ENCODE measurements around the gene STK32A. TPM values are rescaled to one million over a fixed set of nuclear protein-coding genes. Genes with fewer than 3 reads are reported as not detected.

Gene STK32A
- total and polyA plus RNA-seq, 3 experiments from 2014 or later: not detected

GRCh38 chr5:147375151-147375550 lies 140.3 kb downstream of the STK32A start:
- no peaks in the 10 kb centered on the region for H3K9me3 ChIP-seq (ENCODE audit: low read length)
- CTCF ChIA-PET: no interaction called here
- Mint-ChIP-seq H3K9me3 (peaks cover 0 to 11% (median 7%) of the 10 kb centered on the region in 5 donors), H3K27me3 (peaks cover 5 to 7% of the 10 kb centered on the region in 2 donors), H3K27ac (no peak overlapping the region), H3K36me3 (peaks cover 0 to 3% (median 0%) of the 10 kb centered on the region in 3 donors), H3K4me1 (no peaks in the 10 kb centered on the region), H3K4me3 (no peak overlapping the region)
- no peaks in the 10 kb centered on the region for H3K4me1 ChIP-seq (ENCODE audit: insufficient read depth, low read length)
- no peaks in the 10 kb centered on the region for H3K36me3 ChIP-seq (ENCODE audit: insufficient read depth, low read length)
- no peak for DNase-seq
- no peak overlapping the region for H3K4me3 ChIP-seq (ENCODE audit: low read length)
- H3K27me3 ChIP-seq (ENCODE audit: insufficient read depth, low read length, poor library complexity, severe bottlenecking): no peaks in the 10 kb centered on the region
- POLR2A ChIA-PET: no interaction called here
- H3K27ac ChIP-seq (ENCODE audit: low read depth, low read length): no peak overlapping the region

GRCh38 chr5:147377682-147378081 lies 142.9 kb downstream of the STK32A start:
- peaks cover 0 to 3% (median 0%) of the 10 kb centered on the region in 3 donors for H3K36me3 Mint-ChIP-seq

GRCh38 chr5:147381555-147381954 lies 146.7 kb downstream of the STK32A start:
- no peaks in the 10 kb centered on the region for H3K4me1 Mint-ChIP-seq

More at GRCh38 chr5:147377682-147378081, 142.9 kb downstream of the STK32A start:
- H3K4me3 ChIP-seq (ENCODE audit: low read length): no peak overlapping the region
- ChIA-PET CTCF (no interaction called here), POLR2A (no interaction called here)
- Mint-ChIP-seq H3K4me3 (no peak overlapping the region), H3K27me3 (peaks cover 6 to 13% of the 10 kb centered on the region in 2 donors), H3K9me3 (peaks cover 0 to 17% (median 7%) of the 10 kb centered on the region in 5 donors), H3K4me1 (no peaks in the 10 kb centered on the region), H3K27ac (no peak overlapping the region)
- H3K36me3 ChIP-seq (ENCODE audit: insufficient read depth, low read length): no peaks in the 10 kb centered on the region
- H3K9me3 ChIP-seq (ENCODE audit: low read length): no peaks in the 10 kb centered on the region
- H3K27ac ChIP-seq (ENCODE audit: low read depth, low read length): no peak overlapping the region
- no peak for DNase-seq
- no peaks in the 10 kb centered on the region for H3K4me1 ChIP-seq (ENCODE audit: insufficient read depth, low read length)
- H3K27me3 ChIP-seq (ENCODE audit: insufficient read depth, low read length, poor library complexity, severe bottlenecking): no peaks in the 10 kb centered on the region

GRCh38 chr5:147382776-147383175 lies 147.9 kb downstream of the STK32A start:
- Mint-ChIP-seq H3K4me3 (no peak overlapping the region), H3K27me3 (peaks cover 5 to 19% of the 10 kb centered on the region in 2 donors), H3K27ac (no peak overlapping the region), H3K9me3 (peaks cover 0 to 17% (median 7%) of the 10 kb centered on the region in 5 donors), H3K36me3 (peaks cover 0 to 3% (median 0%) of the 10 kb centered on the region in 3 donors), H3K4me1 (no peaks in the 10 kb centered on the region)
- Histone ChIP-seq H3K4me3 (ENCODE audit: low read length) (no peak overlapping the region), H3K27ac (ENCODE audit: low read depth, low read length) (no peak overlapping the region), H3K36me3 (ENCODE audit: insufficient read depth, low read length) (no peaks in the 10 kb centered on the region), H3K27me3 (ENCODE audit: insufficient read depth, low read length, poor library complexity, severe bottlenecking) (no peaks in the 10 kb centered on the region), H3K9me3 (ENCODE audit: low read length) (no peaks in the 10 kb centered on the region), H3K4me1 (ENCODE audit: insufficient read depth, low read length) (no peaks in the 10 kb centered on the region)
- POLR2A ChIA-PET: no interaction called here
- CTCF ChIA-PET: no interaction called here
- no peak for DNase-seq

More at GRCh38 chr5:147381555-147381954, 146.7 kb downstream of the STK32A start:
- no peak overlapping the region for H3K27ac Mint-ChIP-seq
- H3K27me3 Mint-ChIP-seq: peaks cover 7 to 12% of the 10 kb centered on the region in 2 donors
- Histone ChIP-seq H3K4me1 (ENCODE audit: insufficient read depth, low read length) (no peaks in the 10 kb centered on the region), H3K36me3 (ENCODE audit: insufficient read depth, low read length) (no peaks in the 10 kb centered on the region), H3K4me3 (ENCODE audit: low read length) (no peak overlapping the region), H3K9me3 (ENCODE audit: low read length) (no peaks in the 10 kb centered on the region), H3K27me3 (ENCODE audit: insufficient read depth, low read length, poor library complexity, severe bottlenecking) (no peaks in the 10 kb centered on the region), H3K27ac (ENCODE audit: low read depth, low read length) (no peak overlapping the region)
- POLR2A ChIA-PET: no interaction called here
- CTCF ChIA-PET: no interaction called here
- H3K4me3 Mint-ChIP-seq: no peak overlapping the region
- H3K9me3 Mint-ChIP-seq: peaks cover 0 to 17% (median 7%) of the 10 kb centered on the region in 5 donors
- no peak for DNase-seq
- H3K36me3 Mint-ChIP-seq: peaks cover 0 to 3% (median 0%) of the 10 kb centered on the region in 3 donors

GRCh38 chr5:147384346-147385193 lies 149.7 kb downstream of the STK32A start:
- peaks cover 9 to 24% of the 10 kb centered on the region in 2 donors for H3K27me3 Mint-ChIP-seq
- no peak overlapping the region for H3K4me3 Mint-ChIP-seq
- Histone ChIP-seq H3K4me3 (ENCODE audit: low read length) (no peak overlapping the region), H3K27ac (ENCODE audit: low read depth, low read length) (no peak overlapping the region), H3K27me3 (ENCODE audit: insufficient read depth, low read length, poor library complexity, severe bottlenecking) (no peaks in the 10 kb centered on the region), H3K36me3 (ENCODE audit: insufficient read depth, low read length) (no peaks in the 10 kb centered on the region), H3K9me3 (ENCODE audit: low read length) (no peaks in the 10 kb centered on the region), H3K4me1 (ENCODE audit: insufficient read depth, low read length) (no peaks in the 10 kb centered on the region)
- H3K36me3 Mint-ChIP-seq: peaks cover 0 to under 1% (median 0%) of the 10 kb centered on the region in 3 donors
- ChIA-PET CTCF (no interaction called here), POLR2A (no interaction called here)
- H3K4me1 Mint-ChIP-seq: no peaks in the 10 kb centered on the region
- peaks cover 0 to 5% (median 1%) of the 10 kb centered on the region in 5 donors for H3K9me3 Mint-ChIP-seq
- H3K27ac Mint-ChIP-seq: no peak overlapping the region
- DNase-seq: no peak

GRCh38 chr5:147387109-147387508 lies 152.3 kb downstream of the STK32A start:
- Mint-ChIP-seq H3K4me1 (no peaks in the 10 kb centered on the region), H3K9me3 (no peaks in the 10 kb centered on the region), H3K27me3 (peaks cover 8 to 22% of the 10 kb centered on the region in 2 donors), H3K36me3 (no peaks in the 10 kb centered on the region), H3K27ac (no peak overlapping the region), H3K4me3 (no peak overlapping the region)
- Histone ChIP-seq H3K27me3 (ENCODE audit: insufficient read depth, low read length, poor library complexity, severe bottlenecking) (no peaks in the 10 kb centered on the region), H3K27ac (ENCODE audit: low read depth, low read length) (no peak overlapping the region), H3K4me3 (ENCODE audit: low read length) (no peak overlapping the region), H3K36me3 (ENCODE audit: insufficient read depth, low read length) (no peaks in the 10 kb centered on the region), H3K9me3 (ENCODE audit: low read length) (no peaks in the 10 kb centered on the region), H3K4me1 (ENCODE audit: insufficient read depth, low read length) (no peaks in the 10 kb centered on the region)
- POLR2A ChIA-PET: no interaction called here
- DNase-seq: no peak
- CTCF ChIA-PET: no interaction called here

- Histone ChIP-seq H3K4me3 (ENCODE audit: low read length) (no peak overlapping the region), H3K27me3 (ENCODE audit: insufficient read depth, low read length, poor library complexity, severe bottlenecking) (no peaks in the 10 kb centered on the region), H3K27ac (ENCODE audit: low read depth, low read length) (no peak overlapping the region), H3K9me3 (ENCODE audit: low read length) (no peaks in the 10 kb centered on the region), H3K4me1 (ENCODE audit: insufficient read depth, low read length) (no peaks in the 10 kb centered on the region), H3K36me3 (ENCODE audit: insufficient read depth, low read length) (no peaks in the 10 kb centered on the region)
- CTCF ChIA-PET: interaction anchor here (1.1 kb wide), 1 partner anchor 9 kb away, joined by 3 read pairs; no protein-coding TSS in a partner anchor
- no peaks in the 10 kb centered on the region for H3K4me1 Mint-ChIP-seq
- POLR2A ChIA-PET: no interaction called here
- no peaks in the 10 kb centered on the region for H3K9me3 Mint-ChIP-seq
- H3K36me3 Mint-ChIP-seq: no peaks in the 10 kb centered on the region
- peaks cover 10 to 22% of the 10 kb centered on the region in 2 donors for H3K27me3 Mint-ChIP-seq
- no peak overlapping the region for H3K27ac Mint-ChIP-seq
- DNase-seq: no peak
- H3K4me3 Mint-ChIP-seq: no peak overlapping the region
Measured at GRCh38 chr5:147388184-147389108, 153.6 kb downstream of the STK32A start.

Data from CD8-positive, alpha-beta memory T cell (primary cell).